Measurements from ENCODE around the gene CLEC16A. TPM values are rescaled to one million over a fixed set of nuclear protein-coding genes. Genes with fewer than 3 reads are reported as not detected.
A peak's percentile ranks its signal among the peaks of the same experiment; 100 is the strongest.

Gene CLEC16A
- total RNA-seq, 2 donors from 2014 or later: 46.6 to 47.6 TPM

- no peak overlapping the region for H3K27ac ChIP-seq
- no peaks in the 10 kb centered on the region for H3K9me3 ChIP-seq
- no peaks in the 10 kb centered on the region for H3K27me3 ChIP-seq (replicated peaks; ENCODE audit: insufficient read depth)
- DNase-seq (ENCODE audit: low spot score): no peak
- no peaks in the 10 kb centered on the region for H3K36me3 ChIP-seq
- no peak for TF ChIP-seq CTCF (IDR thresholded peaks at IDR 0.05)
- no peak for ATAC-seq (ENCODE audit: insufficient number of reproducible peaks, low FRiP score, low read depth)
- peaks cover 45 to 84% of the 10 kb centered on the region in 2 donors for H3K4me1 ChIP-seq (ENCODE audit: control insufficient read depth in 1 of 2, low read depth in 2 of 2)
- H3K4me3 ChIP-seq: no peak overlapping the region
These were observed 10.5 kb upstream of the CLEC16A start for GRCh38 chr16:10933865-10934264.

GRCh38 chr16:10934325-10935107 is 9.8 kb upstream of the CLEC16A start:
- Histone ChIP-seq H3K27ac (no peak overlapping the region), H3K36me3 (no peaks in the 10 kb centered on the region), H3K4me3 (no peak overlapping the region), H3K4me1 (ENCODE audit: control insufficient read depth in 1 of 2, low read depth in 2 of 2) (peaks cover 50 to 85% of the 10 kb centered on the region in 2 donors), H3K27me3 (replicated peaks; ENCODE audit: insufficient read depth) (no peaks in the 10 kb centered on the region), H3K9me3 (no peaks in the 10 kb centered on the region)
- no peak for ATAC-seq (ENCODE audit: insufficient number of reproducible peaks, low FRiP score, low read depth)
- no peak for TF ChIP-seq CTCF (IDR thresholded peaks at IDR 0.05)
- DNase-seq (ENCODE audit: low spot score): no peak

GRCh38 chr16:10935226-10935915 is 9.0 kb upstream of the CLEC16A start:
- no peak for TF ChIP-seq CTCF (IDR thresholded peaks at IDR 0.05)
- H3K36me3 ChIP-seq: no peaks in the 10 kb centered on the region
- H3K27me3 ChIP-seq (replicated peaks; ENCODE audit: insufficient read depth): no peaks in the 10 kb centered on the region
- no peak overlapping the region for H3K27ac ChIP-seq
- DNase-seq (ENCODE audit: low spot score) (no peak), ATAC-seq (ENCODE audit: insufficient number of reproducible peaks, low FRiP score, low read depth) (no peak)
- H3K4me3 ChIP-seq: no peak overlapping the region
- H3K4me1 ChIP-seq (ENCODE audit: control insufficient read depth in 1 of 2, low read depth in 2 of 2): peaks cover 51 to 85% of the 10 kb centered on the region in 2 donors
- no peaks in the 10 kb centered on the region for H3K9me3 ChIP-seq

GRCh38 chr16:10936272-10936984 is 7.9 kb upstream of the CLEC16A start:
- Histone ChIP-seq H3K36me3 (no peaks in the 10 kb centered on the region), H3K4me3 (peak overlapping the region; percentile 68), H3K27me3 (replicated peaks; ENCODE audit: insufficient read depth) (no peaks in the 10 kb centered on the region), H3K27ac (peak overlapping the region in 1 of 2 donors; percentile 59), H3K4me1 (ENCODE audit: control insufficient read depth in 1 of 2, low read depth in 2 of 2) (peaks cover 54 to 81% of the 10 kb centered on the region in 2 donors), H3K9me3 (no peaks in the 10 kb centered on the region)
- ATAC-seq (ENCODE audit: insufficient number of reproducible peaks, low FRiP score, low read depth): no peak
- TF ChIP-seq CTCF (IDR thresholded peaks at IDR 0.05): no peak
- no peak for DNase-seq (ENCODE audit: low spot score)
